ENCODE data around the gene DDR2. TPM values are rescaled to one million over a fixed set of nuclear protein-coding genes. Genes with fewer than 3 reads are reported as not detected.
"Not testable (repeated sequence)": the region's sequence is repeated elsewhere in the genome, so short reads cannot be mapped to it uniquely, and the experiment has no call there.

Gene DDR2
- total RNA-seq, 1 experiment from 2014 or later, result 0.67 TPM

DNA sequence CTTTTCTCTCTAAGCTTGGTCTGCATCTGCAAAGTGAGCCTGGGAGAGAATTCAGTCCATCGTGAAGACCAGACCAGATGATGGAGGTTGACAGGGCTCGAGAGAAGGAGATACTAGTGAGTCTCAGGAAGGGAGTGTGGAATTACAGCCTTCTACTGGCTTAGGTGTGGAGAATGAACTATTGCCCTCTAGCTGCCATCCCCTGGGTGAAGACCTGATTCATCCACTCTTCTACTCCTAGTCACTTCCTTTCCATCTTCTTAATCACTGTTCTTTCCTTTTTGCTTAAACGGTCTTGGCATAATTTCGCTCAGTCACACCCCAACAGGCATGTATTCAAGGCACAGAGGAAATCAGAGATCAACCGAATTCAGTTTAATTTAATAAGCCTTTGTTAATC lies 124.3 kb downstream of the DDR2 start:
- Histone ChIP-seq H4K20me1 (ENCODE audit: insufficient read depth, low read depth, low read length) (no peaks in the 10 kb centered on the region), H3K9me2 (replicated peaks; ENCODE audit: insufficient read depth, low read length) (no peaks in the 10 kb centered on the region), H3K27ac (ENCODE audit: low read length) (no peak overlapping the region), H3K79me2 (ENCODE audit: low read length) (no peaks in the 10 kb centered on the region), H3K4me1 (ENCODE audit: low read length) (no peaks in the 10 kb centered on the region), H3K9ac (ENCODE audit: low read length) (no peak overlapping the region), H3K27me3 (ENCODE audit: low read length) (no peaks in the 10 kb centered on the region), H3K36me3 (ENCODE audit: insufficient read depth, low read length) (no peaks in the 10 kb centered on the region), H3K9me3 (ENCODE audit: low read length) (no peaks in the 10 kb centered on the region), H2AFZ (ENCODE audit: low read length) (no peak overlapping the region), H3K4me2 (ENCODE audit: low read depth, low read length, poor library complexity, severe bottlenecking) (no peak overlapping the region), H3K4me3 (ENCODE audit: low read length) (no peak overlapping the region)
- no peak for DNase-seq

GRCh38 chr1:162757476-162757875 lies 125.2 kb downstream of the DDR2 start:
- H3K27ac ChIP-seq (ENCODE audit: low read length), result no peak overlapping the region
- H2AFZ ChIP-seq (ENCODE audit: low read length), result no peak overlapping the region
- DNase-seq, result no peak
- no peak overlapping the region for H3K4me2 ChIP-seq (ENCODE audit: low read depth, low read length, poor library complexity, severe bottlenecking)
- H4K20me1 ChIP-seq (ENCODE audit: insufficient read depth, low read depth, low read length), result no peaks in the 10 kb centered on the region
- H3K27me3 ChIP-seq (ENCODE audit: low read length), result no peaks in the 10 kb centered on the region
- H3K9ac ChIP-seq (ENCODE audit: low read length), result no peak overlapping the region
- H3K4me1 ChIP-seq (ENCODE audit: low read length), result no peaks in the 10 kb centered on the region
- no peak overlapping the region for H3K4me3 ChIP-seq (ENCODE audit: low read length)
- no peaks in the 10 kb centered on the region for H3K9me3 ChIP-seq (ENCODE audit: low read length)
- no peaks in the 10 kb centered on the region for H3K79me2 ChIP-seq (ENCODE audit: low read length)
- no peaks in the 10 kb centered on the region for H3K36me3 ChIP-seq (ENCODE audit: insufficient read depth, low read length)
- no peaks in the 10 kb centered on the region for H3K9me2 ChIP-seq (replicated peaks; ENCODE audit: insufficient read depth, low read length)

GRCh38 chr1:162765788-162766187 lies 133.5 kb downstream of the DDR2 start:
- Histone ChIP-seq H3K4me1 (ENCODE audit: low read length) (no peaks in the 10 kb centered on the region), H3K9me2 (replicated peaks; ENCODE audit: insufficient read depth, low read length) (no peaks in the 10 kb centered on the region), H2AFZ (ENCODE audit: low read length) (no peak overlapping the region)

DNA sequence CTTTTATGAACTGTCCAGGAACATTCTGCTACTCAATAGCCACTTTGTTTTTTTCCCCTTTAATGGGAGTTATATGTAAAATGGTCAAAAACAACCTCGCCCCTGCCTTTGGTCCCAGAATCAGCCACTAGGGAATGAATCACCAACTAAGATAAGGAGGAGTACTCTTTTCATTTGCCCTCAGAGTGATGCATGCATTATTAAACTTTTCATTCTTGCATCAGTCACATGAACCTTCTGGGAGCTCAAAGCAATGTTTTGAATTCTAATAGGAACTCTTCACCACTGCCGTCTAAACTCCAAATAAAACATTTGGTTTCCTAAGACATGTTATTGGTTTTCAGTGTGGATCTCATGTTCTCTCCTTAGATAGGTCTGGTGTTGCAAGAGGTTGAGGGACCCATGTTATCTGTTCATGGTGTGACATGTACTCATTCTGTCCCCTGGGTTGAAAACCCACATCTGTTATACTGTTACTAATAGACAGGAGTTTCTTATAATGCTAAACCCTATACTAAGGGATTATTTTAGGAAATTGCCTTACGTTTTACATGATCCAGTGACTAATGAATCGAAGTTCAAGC lies 140.4 kb downstream of the DDR2 start:
- Histone ChIP-seq H3K9me2 (replicated peaks; ENCODE audit: insufficient read depth, low read length) (no peaks in the 10 kb centered on the region), H4K20me1 (ENCODE audit: insufficient read depth, low read depth, low read length) (no peaks in the 10 kb centered on the region), H3K9ac (ENCODE audit: low read length) (no peak overlapping the region), H3K4me1 (ENCODE audit: low read length) (no peaks in the 10 kb centered on the region), H3K9me3 (ENCODE audit: low read length) (no peaks in the 10 kb centered on the region), H3K4me2 (ENCODE audit: low read depth, low read length, poor library complexity, severe bottlenecking) (no peak overlapping the region), H2AFZ (ENCODE audit: low read length) (no peak overlapping the region), H3K36me3 (ENCODE audit: insufficient read depth, low read length) (no peaks in the 10 kb centered on the region), H3K4me3 (ENCODE audit: low read length) (no peak overlapping the region), H3K27me3 (ENCODE audit: low read length) (no peaks in the 10 kb centered on the region), H3K79me2 (ENCODE audit: low read length) (no peaks in the 10 kb centered on the region), H3K27ac (ENCODE audit: low read length) (no peak overlapping the region)
- DNase-seq, result no peak

More at GRCh38 chr1:162765788-162766187, 133.5 kb downstream of the DDR2 start:
- no peak for DNase-seq
- H3K9me3 ChIP-seq (ENCODE audit: low read length), result no peaks in the 10 kb centered on the region
- H3K27me3 ChIP-seq (ENCODE audit: low read length), result no peaks in the 10 kb centered on the region
- no peak overlapping the region for H3K4me3 ChIP-seq (ENCODE audit: low read length)
- H3K27ac ChIP-seq (ENCODE audit: low read length), result no peak overlapping the region
- no peak overlapping the region for H3K4me2 ChIP-seq (ENCODE audit: low read depth, low read length, poor library complexity, severe bottlenecking)
- no peaks in the 10 kb centered on the region for H3K36me3 ChIP-seq (ENCODE audit: insufficient read depth, low read length)
- no peaks in the 10 kb centered on the region for H3K79me2 ChIP-seq (ENCODE audit: low read length)
- no peaks in the 10 kb centered on the region for H4K20me1 ChIP-seq (ENCODE audit: insufficient read depth, low read depth, low read length)
- H3K9ac ChIP-seq (ENCODE audit: low read length), result no peak overlapping the region

- H3K4me2 ChIP-seq (ENCODE audit: low read depth, low read length, poor library complexity, severe bottlenecking), result no peak overlapping the region
- no peak overlapping the region for H3K27ac ChIP-seq (ENCODE audit: low read length)
- no peak overlapping the region for H3K4me3 ChIP-seq (ENCODE audit: low read length)
- no peak overlapping the region for H2AFZ ChIP-seq (ENCODE audit: low read length)
- H3K4me1 ChIP-seq (ENCODE audit: low read length), result no peaks in the 10 kb centered on the region
- H3K27me3 ChIP-seq (ENCODE audit: low read length), result no peaks in the 10 kb centered on the region
- no peaks in the 10 kb centered on the region for H3K36me3 ChIP-seq (ENCODE audit: insufficient read depth, low read length)
- DNase-seq, result no peak
- no peaks in the 10 kb centered on the region for H4K20me1 ChIP-seq (ENCODE audit: insufficient read depth, low read depth, low read length)
- H3K9me3 ChIP-seq (ENCODE audit: low read length), result no peaks in the 10 kb centered on the region
- no peaks in the 10 kb centered on the region for H3K79me2 ChIP-seq (ENCODE audit: low read length)
- H3K9me2 ChIP-seq (replicated peaks; ENCODE audit: insufficient read depth, low read length), result no peaks in the 10 kb centered on the region
- H3K9ac ChIP-seq (ENCODE audit: low read length), result no peak overlapping the region
These were observed 141.7 kb downstream of the DDR2 start for GRCh38 chr1:162774007-162774406.

DNA sequence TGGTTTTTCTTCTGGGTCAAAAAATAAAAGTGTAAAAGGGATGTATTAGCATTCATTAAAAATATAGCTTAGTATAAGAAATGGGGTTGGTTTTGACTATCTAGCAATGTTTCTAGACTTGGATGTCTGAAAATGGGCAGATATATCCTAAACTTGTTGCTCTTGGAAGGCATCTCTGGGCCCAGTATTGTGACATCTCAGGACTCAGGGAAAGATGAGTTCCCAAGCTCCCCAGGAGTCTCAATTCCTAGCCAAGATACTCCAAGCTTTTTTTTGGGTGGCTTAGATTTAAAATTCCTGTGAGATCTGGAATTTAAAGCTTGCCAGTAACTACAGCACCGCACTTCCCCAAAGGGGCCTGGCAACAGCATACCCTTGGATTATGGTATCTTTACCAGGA lies 146.8 kb downstream of the DDR2 start:
- Histone ChIP-seq H3K9me3 (ENCODE audit: low read length) (no peaks in the 10 kb centered on the region), H3K9ac (ENCODE audit: low read length) (no peak overlapping the region), H3K27me3 (ENCODE audit: low read length) (no peaks in the 10 kb centered on the region), H3K4me3 (ENCODE audit: low read length) (no peak overlapping the region), H3K79me2 (ENCODE audit: low read length) (no peaks in the 10 kb centered on the region), H3K27ac (ENCODE audit: low read length) (no peak overlapping the region), H3K4me1 (ENCODE audit: low read length) (no peaks in the 10 kb centered on the region), H2AFZ (ENCODE audit: low read length) (no peak overlapping the region), H4K20me1 (ENCODE audit: insufficient read depth, low read depth, low read length) (no peaks in the 10 kb centered on the region), H3K36me3 (ENCODE audit: insufficient read depth, low read length) (no peaks in the 10 kb centered on the region), H3K9me2 (replicated peaks; ENCODE audit: insufficient read depth, low read length) (no peaks in the 10 kb centered on the region), H3K4me2 (ENCODE audit: low read depth, low read length, poor library complexity, severe bottlenecking) (no peak overlapping the region)
- no peak for DNase-seq

GRCh38 chr1:162782671-162783070 lies 150.4 kb downstream of the DDR2 start:
- no peak overlapping the region for H2AFZ ChIP-seq (ENCODE audit: low read length)
- H3K79me2 ChIP-seq (ENCODE audit: low read length), result no peaks in the 10 kb centered on the region
- no peak overlapping the region for H3K4me3 ChIP-seq (ENCODE audit: low read length)
- no peaks in the 10 kb centered on the region for H4K20me1 ChIP-seq (ENCODE audit: insufficient read depth, low read depth, low read length)
- no peaks in the 10 kb centered on the region for H3K9me3 ChIP-seq (ENCODE audit: low read length)
- H3K9ac ChIP-seq (ENCODE audit: low read length), result no peak overlapping the region
- no peak overlapping the region for H3K27ac ChIP-seq (ENCODE audit: low read length)
- H3K27me3 ChIP-seq (ENCODE audit: low read length), result no peaks in the 10 kb centered on the region
- DNase-seq, result no peak
- H3K4me2 ChIP-seq (ENCODE audit: low read depth, low read length, poor library complexity, severe bottlenecking), result no peak overlapping the region
- no peaks in the 10 kb centered on the region for H3K4me1 ChIP-seq (ENCODE audit: low read length)
- H3K36me3 ChIP-seq (ENCODE audit: insufficient read depth, low read length), result no peaks in the 10 kb centered on the region
- no peaks in the 10 kb centered on the region for H3K9me2 ChIP-seq (replicated peaks; ENCODE audit: insufficient read depth, low read length)

- H3K79me2 ChIP-seq (ENCODE audit: low read length); H3K9me3 ChIP-seq (ENCODE audit: low read length); DNase-seq; H3K27me3 ChIP-seq (ENCODE audit: low read length); H3K9me2 ChIP-seq (replicated peaks; ENCODE audit: insufficient read depth, low read length); H4K20me1 ChIP-seq (ENCODE audit: insufficient read depth, low read depth, low read length); H2AFZ ChIP-seq (ENCODE audit: low read length); H3K4me3 ChIP-seq (ENCODE audit: low read length); H3K4me1 ChIP-seq (ENCODE audit: low read length); H3K27ac ChIP-seq (ENCODE audit: low read length); H3K4me2 ChIP-seq (ENCODE audit: low read depth, low read length, poor library complexity, severe bottlenecking); H3K9ac ChIP-seq (ENCODE audit: low read length); H3K36me3 ChIP-seq (ENCODE audit: insufficient read depth, low read length): not testable (repeated sequence)
These were observed 152.7 kb downstream of the DDR2 start for GRCh38 chr1:162784926-162785325.

DNA sequence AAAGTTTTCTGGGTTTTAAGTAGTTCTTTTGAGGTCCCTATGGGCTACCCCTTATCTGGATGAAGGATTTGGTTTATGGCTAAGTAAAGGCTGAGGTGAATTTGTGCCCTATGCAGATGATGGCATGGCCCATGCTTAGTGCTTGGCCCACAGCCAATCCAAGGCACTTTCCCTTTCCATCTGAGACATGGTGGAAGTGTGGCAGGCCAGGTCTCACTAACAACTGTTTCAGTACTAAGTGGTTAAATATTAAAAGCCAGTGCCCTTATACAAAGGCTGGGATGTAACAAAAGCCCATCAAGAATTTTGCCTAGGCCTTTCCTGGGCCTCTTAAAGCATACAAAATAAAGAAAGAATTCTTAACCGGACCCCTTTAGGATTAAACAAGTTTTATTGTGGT lies 156.5 kb downstream of the DDR2 start:
- H3K27ac ChIP-seq (ENCODE audit: low read length); H3K4me1 ChIP-seq (ENCODE audit: low read length); H3K9ac ChIP-seq (ENCODE audit: low read length); H3K27me3 ChIP-seq (ENCODE audit: low read length); H3K4me2 ChIP-seq (ENCODE audit: low read depth, low read length, poor library complexity, severe bottlenecking); H3K4me3 ChIP-seq (ENCODE audit: low read length); H3K9me3 ChIP-seq (ENCODE audit: low read length); H2AFZ ChIP-seq (ENCODE audit: low read length); DNase-seq; H3K9me2 ChIP-seq (replicated peaks; ENCODE audit: insufficient read depth, low read length); H4K20me1 ChIP-seq (ENCODE audit: insufficient read depth, low read depth, low read length); H3K36me3 ChIP-seq (ENCODE audit: insufficient read depth, low read length): not testable (repeated sequence)
- H3K79me2 ChIP-seq (ENCODE audit: low read length), result peaks cover 12% of the 10 kb centered on the region; the same call in 1 of the 2 replicates

Data from Karpas-422 (cell line).